ENCODE data around the gene THOC7.

DNA sequence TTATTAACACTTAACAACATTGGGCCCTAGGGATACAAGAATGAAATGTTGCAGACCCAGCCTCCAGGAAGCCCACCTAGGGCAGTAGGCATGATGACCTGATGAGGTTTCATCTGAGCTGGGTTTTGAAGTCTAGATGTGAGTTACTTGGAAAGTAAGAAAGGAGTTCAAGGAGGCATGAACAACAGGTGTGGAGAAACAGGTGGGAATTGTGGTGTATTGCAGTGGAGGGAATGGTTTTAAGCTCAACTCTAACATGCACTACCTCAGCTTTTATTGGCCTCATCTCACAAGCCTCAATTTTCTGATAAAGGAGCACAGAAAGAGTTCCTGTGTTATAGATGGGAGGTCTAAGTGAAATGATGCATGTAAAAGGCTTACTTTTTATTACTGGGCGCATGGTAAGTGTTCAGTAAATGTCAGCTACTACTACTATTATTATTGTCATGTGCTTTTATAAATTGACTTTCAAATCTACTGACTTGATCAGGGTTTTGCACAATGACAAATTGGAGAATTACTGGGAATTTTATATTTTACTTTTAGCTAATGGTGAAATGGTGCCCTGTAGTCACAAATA, 29.3 kb upstream of the THOC7 start:
- TF ChIP-seq, protein P1, sequence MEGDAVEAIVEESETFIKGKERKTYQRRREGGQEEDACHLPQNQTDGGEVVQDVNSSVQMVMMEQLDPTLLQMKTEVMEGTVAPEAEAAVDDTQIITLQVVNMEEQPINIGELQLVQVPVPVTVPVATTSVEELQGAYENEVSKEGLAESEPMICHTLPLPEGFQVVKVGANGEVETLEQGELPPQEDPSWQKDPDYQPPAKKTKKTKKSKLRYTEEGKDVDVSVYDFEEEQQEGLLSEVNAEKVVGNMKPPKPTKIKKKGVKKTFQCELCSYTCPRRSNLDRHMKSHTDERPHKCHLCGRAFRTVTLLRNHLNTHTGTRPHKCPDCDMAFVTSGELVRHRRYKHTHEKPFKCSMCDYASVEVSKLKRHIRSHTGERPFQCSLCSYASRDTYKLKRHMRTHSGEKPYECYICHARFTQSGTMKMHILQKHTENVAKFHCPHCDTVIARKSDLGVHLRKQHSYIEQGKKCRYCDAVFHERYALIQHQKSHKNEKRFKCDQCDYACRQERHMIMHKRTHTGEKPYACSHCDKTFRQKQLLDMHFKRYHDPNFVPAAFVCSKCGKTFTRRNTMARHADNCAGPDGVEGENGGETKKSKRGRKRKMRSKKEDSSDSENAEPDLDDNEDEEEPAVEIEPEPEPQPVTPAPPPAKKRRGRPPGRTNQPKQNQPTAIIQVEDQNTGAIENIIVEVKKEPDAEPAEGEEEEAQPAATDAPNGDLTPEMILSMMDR (IDR thresholded peaks at IDR 0.05): no peak
- TF ChIP-seq POLR2AphosphoS5 (IDR thresholded peaks at IDR 0.05): no peak

Data from gastroesophageal sphincter (tissue), 3 donors.